ENCODE measurements around the gene SMARCD1. TPM values are rescaled to one million over a fixed set of nuclear protein-coding genes. Genes with fewer than 3 reads are reported as not detected.
A peak's percentile ranks its signal among the peaks of the same experiment; 100 is the strongest.

SMARCD1 gene
- total and polyA plus RNA-seq, 2 experiments from 2014 or later = 27.9 to 33.4 TPM

- Histone ChIP-seq H3K36me3 (replicated peaks; ENCODE audit: insufficient read depth, low read depth) (no peaks in the 10 kb centered on the region), H3K9me3 (ENCODE audit: low read depth) (no peaks in the 10 kb centered on the region), H3K27me3 (no peaks in the 10 kb centered on the region), H3K79me2 (peaks cover 2% of the 10 kb centered on the region), H3K9me2 (replicated peaks; ENCODE audit: insufficient read depth) (no peaks in the 10 kb centered on the region), H3K4me3 (no peak overlapping the region), H3K4me2 (no peak overlapping the region), H3K27ac (peak overlapping the region; percentile 11), H2AFZ (no peak overlapping the region), H4K20me1 (ENCODE audit: insufficient read depth, poor library complexity, severe bottlenecking) (no peaks in the 10 kb centered on the region), H3K4me1 (ENCODE audit: insufficient read depth) (peaks cover 25% of the 10 kb centered on the region)
- DNase-seq (ENCODE audit: low spot score) = peak; percentile 62
- TF ChIP-seq CTCF (IDR thresholded peaks at IDR 0.05; ENCODE audit: poor library complexity) (peak; percentile 50), EZH2 (IDR thresholded peaks at IDR 0.05; ENCODE audit: borderline replicate concordance) (no peak)
- 69% methylated on average over 3 of the region's 3 CpGs for WGBS (ENCODE audit: low lambda C conversion rate, missing lambda C conversion rate)
Measured at GRCh38 chr12:50101663-50102062, 16.5 kb downstream of the SMARCD1 start.

- no peaks in the 10 kb centered on the region for H3K9me2 ChIP-seq (replicated peaks; ENCODE audit: insufficient read depth)
- peaks cover 25% of the 10 kb centered on the region for H3K4me1 ChIP-seq (ENCODE audit: insufficient read depth)
- WGBS (ENCODE audit: low lambda C conversion rate, missing lambda C conversion rate) = 92% methylated on average over 2 of the region's 2 CpGs
- H3K27ac ChIP-seq = peak overlapping the region; percentile 11
- H3K79me2 ChIP-seq = peaks cover 2% of the 10 kb centered on the region
- no peaks in the 10 kb centered on the region for H4K20me1 ChIP-seq (ENCODE audit: insufficient read depth, poor library complexity, severe bottlenecking)
- no peaks in the 10 kb centered on the region for H3K36me3 ChIP-seq (replicated peaks; ENCODE audit: insufficient read depth, low read depth)
- H3K9me3 ChIP-seq (ENCODE audit: low read depth) = no peaks in the 10 kb centered on the region
- no peak overlapping the region for H2AFZ ChIP-seq
- DNase-seq (ENCODE audit: low spot score) = no peak
- no peak overlapping the region for H3K4me2 ChIP-seq
- no peak for TF ChIP-seq EZH2phosphoT487 (IDR thresholded peaks at IDR 0.05; ENCODE audit: low read depth, severe bottlenecking, unreplicated experiment)
- no peak for TF ChIP-seq EZH2 (IDR thresholded peaks at IDR 0.05; ENCODE audit: borderline replicate concordance)
- TF ChIP-seq CTCF (IDR thresholded peaks at IDR 0.05; ENCODE audit: poor library complexity) = no peak
- no peak overlapping the region for H3K4me3 ChIP-seq
- no peaks in the 10 kb centered on the region for H3K27me3 ChIP-seq
Measured at GRCh38 chr12:50102131-50102531, 17.0 kb downstream of the SMARCD1 start.

- Histone ChIP-seq H3K36me3 (replicated peaks; ENCODE audit: insufficient read depth, low read depth) (no peaks in the 10 kb centered on the region), H3K9me3 (ENCODE audit: low read depth) (no peaks in the 10 kb centered on the region), H3K9me2 (replicated peaks; ENCODE audit: insufficient read depth) (no peaks in the 10 kb centered on the region), H4K20me1 (ENCODE audit: insufficient read depth, poor library complexity, severe bottlenecking) (no peaks in the 10 kb centered on the region), H3K4me3 (no peak overlapping the region), H2AFZ (no peak overlapping the region), H3K4me1 (ENCODE audit: insufficient read depth) (peaks cover 25% of the 10 kb centered on the region), H3K79me2 (peaks cover 2% of the 10 kb centered on the region), H3K27me3 (no peaks in the 10 kb centered on the region), H3K4me2 (no peak overlapping the region), H3K27ac (peak overlapping the region; percentile 84)
- no peak for DNase-seq (ENCODE audit: low spot score)
- TF ChIP-seq CTCF (IDR thresholded peaks at IDR 0.05; ENCODE audit: poor library complexity) (no peak), EZH2phosphoT487 (IDR thresholded peaks at IDR 0.05; ENCODE audit: low read depth, severe bottlenecking, unreplicated experiment) (no peak), EZH2 (IDR thresholded peaks at IDR 0.05; ENCODE audit: borderline replicate concordance) (no peak)
- 73% methylated on average over 8 of the region's 8 CpGs for WGBS (ENCODE audit: low lambda C conversion rate, missing lambda C conversion rate)
Measured at GRCh38 chr12:50102646-50103309, 17.6 kb downstream of the SMARCD1 start.
